ENCODE data around the gene LAMB2. TPM values are rescaled to one million over a fixed set of nuclear protein-coding genes. Genes with fewer than 3 reads are reported as not detected.

Gene LAMB2
- total RNA-seq, 1 donor from 2014 or later = 410 TPM

GRCh38 chr3:49171119-49171774 is 38.4 kb upstream of the LAMB2 start, which contains the start of gene KLHDC8B:
Gene KLHDC8B, plus strand, starts transcription at chr3:49171598. Its CDS starts 1,172 bp downstream, at chr3:49172770.
- peak within 1 kb of the TSS; percentile 84 for H3K27ac ChIP-seq
- intact Hi-C loops (cut with DNase I) = no loop called here
- ATAC-seq (peak; percentile 93 to 95), DNase-seq (peak; percentile 91)
- no peaks in the 10 kb centered on the region for H3K9me3 ChIP-seq
- peak; percentile 98 for TF ChIP-seq CTCF (IDR thresholded peaks at IDR 0.05)
- peaks cover 37% of the 10 kb centered on the region for H3K4me1 ChIP-seq
- H3K36me3 ChIP-seq = peaks cover 25% of the 10 kb centered on the region
- peak within 1 kb of the TSS; percentile 92 for H3K4me3 ChIP-seq
- no peaks in the 10 kb centered on the region for H3K27me3 ChIP-seq (ENCODE audit: low read depth)

GRCh38 chr3:49170744-49171118 is 37.9 kb upstream of the LAMB2 start:
- intact Hi-C loops (cut with DNase I) = no loop called here
- Histone ChIP-seq H3K36me3 (peaks cover 20% of the 10 kb centered on the region), H3K27ac (peak overlapping the region; percentile 84), H3K9me3 (no peaks in the 10 kb centered on the region), H3K27me3 (ENCODE audit: low read depth) (no peaks in the 10 kb centered on the region), H3K4me3 (peak overlapping the region; percentile 92), H3K4me1 (peaks cover 37% of the 10 kb centered on the region)
- DNase-seq = no peak
- no peak for TF ChIP-seq CTCF (IDR thresholded peaks at IDR 0.05)
- ATAC-seq = no peak

- Histone ChIP-seq H3K9me3 (no peaks in the 10 kb centered on the region), H3K4me1 (peaks cover 41% of the 10 kb centered on the region), H3K27me3 (ENCODE audit: low read depth) (no peaks in the 10 kb centered on the region), H3K36me3 (peaks cover 25% of the 10 kb centered on the region), H3K27ac (peak overlapping the region; percentile 92), H3K4me3 (peak overlapping the region; percentile 88)
- DNase-seq = no peak
- no peak for TF ChIP-seq CTCF (IDR thresholded peaks at IDR 0.05)
- no peak for ATAC-seq
- intact Hi-C loops (cut with DNase I) = no loop called here
Observed at GRCh38 chr3:49166752-49167556, 34.1 kb upstream of the LAMB2 start.

- ATAC-seq (peak; percentile 73 to 90), DNase-seq (peak; percentile 84)
- no peaks in the 10 kb centered on the region for H3K27me3 ChIP-seq (ENCODE audit: low read depth)
- TF ChIP-seq CTCF (IDR thresholded peaks at IDR 0.05) = no peak
- H3K36me3 ChIP-seq = peaks cover 32% of the 10 kb centered on the region
- intact Hi-C loops (cut with DNase I) = no loop called here
- H3K27ac ChIP-seq = peak within 1 kb of the TSS; percentile 92
- H3K4me3 ChIP-seq = peak within 1 kb of the TSS; percentile 88
- H3K4me1 ChIP-seq = peaks cover 47% of the 10 kb centered on the region
- H3K9me3 ChIP-seq = no peaks in the 10 kb centered on the region
Observed at GRCh38 chr3:49165771-49166751, 33.2 kb upstream of the LAMB2 start, which contains the start of gene CCDC71. Gene CCDC71, minus strand, starts transcription at chr3:49166331. Its CDS starts 2,123 bp downstream, at chr3:49164208.

All from lower lobe of right lung (tissue), 2 donors.